Brain pericyte (primary cell): ENCODE results near the gene SMC6.

Experiments
- DNase-seq: peaks from one replicate; pipeline ENCODE4 v3.0.0-alpha.2; 2012; ENCODE audit warnings: low read depth, low spot score

SMC6 gene

GRCh38 chr2:17717666-17718065 lies 35.9 kb downstream of the SMC6 start:
- DNase-seq, result no peak

- DNase-seq, result no peak
Observed at GRCh38 chr2:17713291-17713690, 40.3 kb downstream of the SMC6 start.

GRCh38 chr2:17710547-17711248 lies 42.9 kb downstream of the SMC6 start:
- DNase-seq, result no peak

- DNase-seq, result no peak
Observed at GRCh38 chr2:17709897-17710296, 43.7 kb downstream of the SMC6 start.

- DNase-seq, result no peak
Observed at GRCh38 chr2:17708501-17708900, 45.1 kb downstream of the SMC6 start.

GRCh38 chr2:17706845-17707244 lies 46.8 kb downstream of the SMC6 start:
- DNase-seq, result no peak

- DNase-seq, result no peak
Observed at GRCh38 chr2:17690776-17691175, 62.8 kb downstream of the SMC6 start.

- no peak for DNase-seq
Observed at GRCh38 chr2:17689010-17689409, 64.6 kb downstream of the SMC6 start.

GRCh38 chr2:17688600-17688999 lies 65.0 kb downstream of the SMC6 start:
- DNase-seq, result no peak

- DNase-seq, result no peak
Observed at GRCh38 chr2:17683981-17684380, 69.6 kb downstream of the SMC6 start.

GRCh38 chr2:17682098-17682857 lies 71.3 kb downstream of the SMC6 start:
- no peak for DNase-seq

GRCh38 chr2:17680119-17680518 lies 73.5 kb downstream of the SMC6 start:
- DNase-seq, result no peak

GRCh38 chr2:17674817-17675216 lies 78.8 kb downstream of the SMC6 start:
- no peak for DNase-seq

- DNase-seq, result peak; percentile 5
Observed at GRCh38 chr2:17672583-17673317, 80.9 kb downstream of the SMC6 start.

- DNase-seq, result no peak
Observed at GRCh38 chr2:17667898-17668297, 85.7 kb downstream of the SMC6 start.

- DNase-seq, result no peak
Observed at GRCh38 chr2:17664534-17664933, 89.1 kb downstream of the SMC6 start.

- DNase-seq, result no peak
Observed at GRCh38 chr2:17662723-17663122, 90.9 kb downstream of the SMC6 start.

GRCh38 chr2:17661460-17661859 lies 92.2 kb downstream of the SMC6 start:
- DNase-seq, result no peak

GRCh38 chr2:17660219-17660618 lies 93.4 kb downstream of the SMC6 start:
- no peak for DNase-seq

GRCh38 chr2:17658251-17658843 lies 95.3 kb downstream of the SMC6 start:
- no peak for DNase-seq

- no peak for DNase-seq
Observed at GRCh38 chr2:17657759-17658158, 95.9 kb downstream of the SMC6 start.
